SK-N-MC (cell line): ENCODE results near the gene PNN.

Source experiments
- EZH2 ChIP-seq: fragments of 200-600 bp; sonication (generic); IDR thresholded peaks from one replicate; pipeline ENCODE4 v1.6.1; 2017; ENCODE audit warnings: antibody characterized with exemption
- FOXP2 ChIP-seq: optimal IDR thresholded peaks from 2 replicates; pipeline ENCODE3; 2011; ENCODE audit warnings: mild to moderate bottlenecking, moderate library complexity; ENCODE audit not compliant: insufficient read depth; ENCODE audit errors: extremely low read length, control extremely low read depth
- POLR2AphosphoS5 ChIP-seq: IDR thresholded peaks from 2 replicates; pipeline ENCODE4 v1.6.1; 2012; ENCODE audit warnings: mild to moderate bottlenecking, low read depth, low read length, borderline replicate concordance

DNA sequence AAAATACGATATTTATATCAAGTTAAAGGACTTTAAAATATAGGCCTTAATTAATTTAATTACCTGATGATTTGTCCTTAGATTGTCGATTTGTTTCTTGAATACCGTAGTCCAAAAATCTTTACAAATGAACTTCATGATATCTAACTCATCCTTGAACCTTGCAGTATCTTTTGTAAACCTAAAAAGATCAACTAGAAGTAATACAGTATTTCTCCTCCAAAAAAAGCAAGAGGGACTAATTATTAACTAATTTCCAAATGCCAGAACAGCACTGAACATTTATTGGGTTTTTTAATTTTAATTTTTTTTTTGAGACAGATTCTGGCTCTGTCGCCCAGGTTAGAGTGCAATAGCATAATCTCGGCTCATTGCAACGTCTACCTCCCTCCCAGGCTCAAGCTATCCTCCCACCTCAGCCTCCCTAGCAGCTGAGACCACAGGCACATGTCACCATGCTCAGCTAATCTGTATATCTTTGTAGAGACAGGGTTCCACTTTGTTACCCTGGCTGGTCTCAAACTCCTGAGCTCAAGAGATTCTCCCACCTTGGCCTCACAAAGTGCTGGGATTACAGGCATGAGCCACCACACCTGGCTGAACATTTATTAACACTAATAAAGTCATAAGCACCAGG, 16.7 kb upstream of the PNN start:
- TF ChIP-seq EZH2 (no peak), POLR2AphosphoS5 (no peak), FOXP2 (no peak)
